Osteocyte (in vitro differentiated cells): ENCODE measurements around the gene TMEM123. TPM values are rescaled to one million over a fixed set of nuclear protein-coding genes. Genes with fewer than 3 reads are reported as not detected.
"Not testable (repeated sequence)": the region's sequence is repeated elsewhere in the genome, so short reads cannot be mapped to it uniquely, and the experiment has no call there.

Experiments used
- DNase-seq: peaks from one replicate; pipeline ENCODE4 v3.0.0; 2021; ENCODE audit warnings: mixed read lengths; ENCODE audit not compliant: unreplicated experiment; ENCODE audit errors: extremely low spot score
- H3K27ac Mint-ChIP-seq: one replicate; pipeline ENCODE4 v1.8.0; 2021; ENCODE audit warnings: mild to moderate bottlenecking, mixed read lengths; ENCODE audit not compliant: unreplicated experiment
- H3K27me3 Mint-ChIP-seq: one replicate; pipeline ENCODE4 v1.8.0; 2021; ENCODE audit warnings: mixed read lengths; ENCODE audit not compliant: unreplicated experiment
- H3K36me3 Mint-ChIP-seq: one replicate; pipeline ENCODE4 v1.8.0; 2021; ENCODE audit warnings: mixed read lengths; ENCODE audit not compliant: unreplicated experiment
- H3K4me1 Mint-ChIP-seq: one replicate; pipeline ENCODE4 v1.8.0; 2021; ENCODE audit warnings: mixed read lengths; ENCODE audit not compliant: unreplicated experiment
- H3K4me3 Mint-ChIP-seq: one replicate; pipeline ENCODE4 v1.8.0; 2021; ENCODE audit warnings: mild to moderate bottlenecking, moderate library complexity, mixed read lengths; ENCODE audit not compliant: unreplicated experiment
- H3K9me3 Mint-ChIP-seq: one replicate; pipeline ENCODE4 v1.8.0; 2021; ENCODE audit warnings: mixed read lengths; ENCODE audit not compliant: unreplicated experiment
- total RNA-seq: library from RNA; stranded (reverse); gene quantifications from 2 replicates; pipeline ENCODE4 v1.2.1, GENCODE V29; 2021
- TF ChIP-seq, protein P1 (sequence below): fragments of 200-600 bp; sonication (generic); IDR thresholded peaks from 2 replicates; pipeline ENCODE4 v1.5.0; 2021; ENCODE audit warnings: antibody characterized with exemption, mild to moderate bottlenecking, moderate library complexity

Gene TMEM123
- total RNA-seq, 1 donor from 2014 or later, result 250 TPM

DNA sequence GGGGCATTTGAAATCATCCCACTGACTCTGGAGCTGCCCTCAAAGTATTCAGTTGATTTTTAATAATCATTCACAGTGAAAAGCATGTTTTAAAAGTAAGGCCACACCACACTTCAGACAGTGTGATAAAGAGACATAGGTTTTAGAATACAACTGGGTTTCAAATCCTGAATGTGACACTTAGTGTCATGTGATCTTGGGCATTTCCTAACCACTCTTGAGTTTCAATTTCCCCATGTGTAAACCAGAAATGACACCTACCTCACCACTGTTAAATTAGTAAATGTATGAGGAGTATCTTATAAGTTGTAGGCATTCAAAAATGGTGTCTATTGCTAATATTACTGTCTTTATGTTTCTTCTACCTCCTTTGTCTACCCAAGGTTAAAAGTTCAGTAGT is 5.4 kb downstream of the TMEM123 start:
- Mint-ChIP-seq H3K9me3 (no peaks in the 10 kb centered on the region), H3K4me1 (peaks cover 64% of the 10 kb centered on the region), H3K36me3 (peaks cover 23% of the 10 kb centered on the region), H3K4me3 (no peak overlapping the region), H3K27me3 (no peaks in the 10 kb centered on the region), H3K27ac (peak overlapping the region; percentile 79)
- no peak for DNase-seq
- TF ChIP-seq, protein P1, sequence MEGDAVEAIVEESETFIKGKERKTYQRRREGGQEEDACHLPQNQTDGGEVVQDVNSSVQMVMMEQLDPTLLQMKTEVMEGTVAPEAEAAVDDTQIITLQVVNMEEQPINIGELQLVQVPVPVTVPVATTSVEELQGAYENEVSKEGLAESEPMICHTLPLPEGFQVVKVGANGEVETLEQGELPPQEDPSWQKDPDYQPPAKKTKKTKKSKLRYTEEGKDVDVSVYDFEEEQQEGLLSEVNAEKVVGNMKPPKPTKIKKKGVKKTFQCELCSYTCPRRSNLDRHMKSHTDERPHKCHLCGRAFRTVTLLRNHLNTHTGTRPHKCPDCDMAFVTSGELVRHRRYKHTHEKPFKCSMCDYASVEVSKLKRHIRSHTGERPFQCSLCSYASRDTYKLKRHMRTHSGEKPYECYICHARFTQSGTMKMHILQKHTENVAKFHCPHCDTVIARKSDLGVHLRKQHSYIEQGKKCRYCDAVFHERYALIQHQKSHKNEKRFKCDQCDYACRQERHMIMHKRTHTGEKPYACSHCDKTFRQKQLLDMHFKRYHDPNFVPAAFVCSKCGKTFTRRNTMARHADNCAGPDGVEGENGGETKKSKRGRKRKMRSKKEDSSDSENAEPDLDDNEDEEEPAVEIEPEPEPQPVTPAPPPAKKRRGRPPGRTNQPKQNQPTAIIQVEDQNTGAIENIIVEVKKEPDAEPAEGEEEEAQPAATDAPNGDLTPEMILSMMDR, result no peak

DNA sequence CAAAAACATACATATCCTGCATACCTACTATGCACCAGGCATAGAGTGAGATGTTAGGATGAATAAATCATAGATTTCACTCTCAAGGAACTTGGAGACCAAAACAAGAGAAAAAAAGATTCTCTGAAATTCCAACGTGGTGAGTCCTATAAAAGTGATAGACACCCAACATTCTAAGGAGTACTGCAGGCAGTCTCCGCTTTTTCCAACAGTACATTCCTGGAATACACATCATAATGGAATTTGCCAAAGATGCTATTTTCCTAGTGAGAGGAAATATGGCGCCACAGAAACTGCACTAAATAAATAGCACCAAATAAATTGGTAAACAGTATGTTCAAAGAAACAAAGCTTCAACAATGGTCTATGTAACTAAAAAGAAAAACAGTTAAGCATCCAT is 6.0 kb downstream of the TMEM123 start:
- no peaks in the 10 kb centered on the region for H3K27me3 Mint-ChIP-seq
- H3K4me3 Mint-ChIP-seq, result no peak overlapping the region
- no peaks in the 10 kb centered on the region for H3K9me3 Mint-ChIP-seq
- H3K36me3 Mint-ChIP-seq, result peaks cover 23% of the 10 kb centered on the region
- H3K4me1 Mint-ChIP-seq, result peaks cover 64% of the 10 kb centered on the region
- TF ChIP-seq, protein P1, result no peak
- no peak for DNase-seq
- H3K27ac Mint-ChIP-seq, result peak overlapping the region; percentile 79

DNA sequence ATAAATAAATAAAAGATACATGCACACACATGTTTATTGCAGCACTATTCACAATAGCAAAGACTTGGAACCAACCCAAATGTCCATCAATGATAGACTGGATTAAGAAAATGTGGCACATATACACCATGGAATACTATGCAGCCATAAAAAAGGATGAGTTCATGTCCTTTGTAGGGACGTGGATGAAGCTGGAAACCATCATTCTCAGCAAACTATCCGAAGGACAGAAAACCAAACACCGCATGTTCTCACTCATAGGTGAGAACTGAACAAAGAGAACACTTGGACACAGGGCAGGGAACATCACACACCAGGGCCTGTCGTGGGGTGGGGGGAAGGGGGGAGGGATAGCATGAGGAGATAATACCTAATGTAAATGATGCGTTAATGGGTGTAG is 7.9 kb downstream of the TMEM123 start:
- peaks cover 29% of the 10 kb centered on the region for H3K36me3 Mint-ChIP-seq
- not testable (repeated sequence) for H3K27ac Mint-ChIP-seq

DNA sequence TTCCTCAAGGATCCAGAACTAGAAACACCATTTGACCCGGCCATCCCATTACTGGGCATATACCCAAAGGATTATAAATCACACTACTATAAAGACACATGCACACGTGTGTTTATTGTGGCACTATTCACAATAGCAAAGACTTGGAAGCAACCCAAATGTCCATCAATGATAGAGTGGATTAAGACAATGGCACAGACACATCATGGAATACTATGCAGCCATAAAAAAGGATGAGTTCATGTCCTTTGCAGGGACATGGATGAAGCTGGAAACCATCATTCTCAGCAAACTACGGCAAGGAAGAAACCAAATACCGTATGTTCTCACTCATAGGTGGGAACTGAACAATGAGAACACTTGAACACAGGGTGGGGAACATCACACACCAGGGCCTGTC is 8.4 kb downstream of the TMEM123 start:
- not testable (repeated sequence) for H3K4me3 Mint-ChIP-seq, H3K27me3 Mint-ChIP-seq, H3K9me3 Mint-ChIP-seq, H3K27ac Mint-ChIP-seq, DNase-seq
- H3K36me3 Mint-ChIP-seq, result peaks cover 31% of the 10 kb centered on the region
- H3K4me1 Mint-ChIP-seq, result peaks cover 49% of the 10 kb centered on the region

More for the DNA sequence above, 7.9 kb downstream of the TMEM123 start:
- not testable (repeated sequence) for H3K4me3 Mint-ChIP-seq, DNase-seq, H3K27me3 Mint-ChIP-seq, H3K9me3 Mint-ChIP-seq
- peaks cover 50% of the 10 kb centered on the region for H3K4me1 Mint-ChIP-seq

DNA sequence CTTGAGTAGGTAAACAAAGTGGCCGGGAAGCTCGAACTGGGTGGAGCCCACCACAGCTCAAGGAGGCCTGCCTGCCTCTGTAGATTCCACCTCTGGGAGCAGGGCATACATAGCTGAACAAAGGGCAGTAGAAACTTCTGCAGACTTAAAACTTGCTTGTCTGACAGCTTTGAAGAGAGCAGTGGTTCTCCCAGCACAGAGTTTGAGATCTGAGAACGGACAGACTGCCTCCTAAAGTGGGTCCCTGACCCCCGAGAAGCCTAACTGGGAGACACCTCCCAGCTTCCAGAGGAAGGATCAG is 13.6 kb downstream of the TMEM123 start:
- H3K4me3 Mint-ChIP-seq, DNase-seq, H3K9me3 Mint-ChIP-seq, H3K27me3 Mint-ChIP-seq: not testable (repeated sequence)
- H3K36me3 Mint-ChIP-seq, result peaks cover 26% of the 10 kb centered on the region
- H3K4me1 Mint-ChIP-seq, result peaks cover 46% of the 10 kb centered on the region
- H3K27ac Mint-ChIP-seq, result peak overlapping the region; percentile 18

DNA sequence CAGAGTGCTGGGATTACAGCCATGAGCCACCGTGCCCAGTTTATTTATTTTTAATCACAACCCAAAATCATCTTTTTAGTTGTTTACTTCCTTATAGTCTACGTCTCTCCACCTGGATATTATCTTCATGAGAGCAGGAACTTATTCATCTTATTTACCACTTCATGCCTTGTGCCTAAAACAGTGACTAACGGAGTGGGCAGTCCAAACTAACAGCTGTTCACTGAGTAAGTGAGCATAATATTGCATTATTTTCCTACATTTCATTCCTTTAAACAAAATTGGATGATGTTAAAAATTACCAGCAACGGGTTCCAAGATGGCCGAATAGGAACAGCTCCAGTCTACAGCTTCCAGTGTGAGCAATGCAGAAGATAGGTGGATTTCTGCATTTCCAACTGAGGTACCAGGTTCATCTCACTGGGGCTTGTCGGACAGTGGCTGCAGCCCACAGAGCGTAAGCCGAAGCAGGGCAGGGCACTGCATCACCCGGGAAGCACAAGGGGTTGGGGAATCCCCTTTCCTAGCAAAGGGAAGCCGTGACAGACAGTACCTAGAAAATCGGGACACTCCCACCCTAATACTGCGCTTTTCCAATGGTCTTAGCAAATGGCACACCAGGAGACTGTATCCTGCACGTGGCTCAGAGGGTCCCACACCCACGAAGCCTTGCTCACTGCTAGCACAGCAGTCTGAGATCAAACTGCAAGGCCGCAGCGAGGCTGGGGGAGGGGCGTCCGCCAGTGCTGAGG is 14.1 kb downstream of the TMEM123 start:
- no peak for DNase-seq
- H3K4me3 Mint-ChIP-seq, result no peak overlapping the region
- TF ChIP-seq, protein P1, result no peak
- peak overlapping the region; percentile 18 for H3K27ac Mint-ChIP-seq
- no peaks in the 10 kb centered on the region for H3K9me3 Mint-ChIP-seq
- peaks cover 23% of the 10 kb centered on the region for H3K36me3 Mint-ChIP-seq
- H3K4me1 Mint-ChIP-seq, result peaks cover 43% of the 10 kb centered on the region
- no peaks in the 10 kb centered on the region for H3K27me3 Mint-ChIP-seq
